ENCODE measurements around the gene DRC7.
"Not testable (repeated sequence)": the region's sequence is repeated elsewhere in the genome, so short reads cannot be mapped to it uniquely, and the experiment has no call there.

The DRC7 gene

DNA sequence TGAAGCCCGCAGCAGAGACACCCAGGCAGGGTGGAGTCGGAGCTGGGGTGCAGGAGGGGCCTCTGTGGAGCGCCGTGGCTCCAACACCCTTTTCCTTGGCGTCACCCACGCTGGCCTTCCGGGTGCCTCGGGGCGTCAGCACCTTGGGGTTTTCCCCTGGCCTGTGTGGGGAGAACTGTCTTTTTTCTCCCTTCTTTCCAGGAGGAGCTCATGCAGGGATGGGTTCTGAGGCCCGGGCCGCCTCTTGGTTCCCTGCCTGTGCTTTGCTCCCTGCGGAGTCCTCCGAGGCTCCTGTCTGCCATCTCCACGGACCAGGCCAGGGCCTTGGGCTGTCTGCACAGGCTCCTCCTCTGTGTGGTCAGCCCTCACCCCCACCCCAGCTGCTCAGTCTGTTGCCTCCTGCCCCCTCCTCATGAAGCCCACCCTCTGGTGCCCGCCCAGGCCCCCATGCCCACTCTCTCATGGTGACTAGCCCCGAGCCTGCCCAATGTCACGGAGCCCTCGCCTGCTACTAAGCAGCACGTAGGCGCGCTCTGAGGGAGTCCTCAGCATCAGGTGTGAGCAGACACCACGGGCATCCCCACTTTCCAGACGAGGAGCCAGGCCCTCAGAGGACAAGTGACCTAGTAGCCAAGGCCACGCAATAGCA lies 45.9 kb downstream of the DRC7 start:
- Histone ChIP-seq H3K36me3 (ENCODE audit: control insufficient read depth, insufficient read depth, low read length) (peaks cover 39% of the 10 kb centered on the region), H3K9ac (ENCODE audit: low read length) (no peak overlapping the region), H3K27me3 (ENCODE audit: control insufficient read depth, insufficient read depth, low read length) (no peaks in the 10 kb centered on the region), H3K27ac (ENCODE audit: low read depth, low read length) (no peak overlapping the region), H3K4me3 (ENCODE audit: low read depth, low read length) (no peak overlapping the region), H3K4me1 (ENCODE audit: control insufficient read depth, insufficient read depth, low read length) (peaks cover 10% of the 10 kb centered on the region), H3K9me3 (ENCODE audit: control insufficient read depth, insufficient read depth, low read depth, low read length) (no peaks in the 10 kb centered on the region)

DNA sequence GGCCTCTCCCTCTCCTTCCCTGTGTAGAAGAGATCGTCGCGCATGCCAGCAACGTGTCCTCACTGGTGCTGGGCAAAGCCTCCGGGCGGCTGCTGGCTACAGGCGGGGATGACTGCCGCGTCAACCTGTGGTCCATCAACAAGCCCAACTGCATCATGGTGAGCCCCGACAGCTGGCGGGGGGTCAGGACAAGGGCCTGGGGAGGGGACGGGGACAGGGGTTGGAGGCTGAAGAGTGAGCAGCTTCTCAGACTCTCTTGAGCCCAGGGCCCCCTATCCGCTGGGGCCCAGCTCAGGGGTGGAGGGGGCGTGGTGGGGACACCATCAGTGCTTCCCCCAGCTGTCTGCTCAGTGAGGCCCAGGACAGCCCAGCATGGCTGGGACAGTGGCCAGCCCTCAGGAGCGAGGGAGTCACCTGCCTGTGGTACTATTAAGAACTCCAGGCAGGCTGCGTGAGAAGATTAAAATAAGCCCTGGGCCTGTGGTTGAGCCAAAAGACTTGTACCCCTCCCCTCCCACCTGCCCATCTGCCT lies 47.1 kb downstream of the DRC7 start:
- Histone ChIP-seq H3K9me3 (ENCODE audit: control insufficient read depth, insufficient read depth, low read depth, low read length) (no peaks in the 10 kb centered on the region), H3K4me1 (ENCODE audit: control insufficient read depth, insufficient read depth, low read length) (peaks cover 4% of the 10 kb centered on the region), H3K36me3 (ENCODE audit: control insufficient read depth, insufficient read depth, low read length) (peaks cover 39% of the 10 kb centered on the region), H3K27me3 (ENCODE audit: control insufficient read depth, insufficient read depth, low read length) (no peaks in the 10 kb centered on the region), H3K27ac (ENCODE audit: low read depth, low read length) (no peak overlapping the region), H3K9ac (ENCODE audit: low read length) (no peak overlapping the region), H3K4me3 (ENCODE audit: low read depth, low read length) (no peak overlapping the region)

DNA sequence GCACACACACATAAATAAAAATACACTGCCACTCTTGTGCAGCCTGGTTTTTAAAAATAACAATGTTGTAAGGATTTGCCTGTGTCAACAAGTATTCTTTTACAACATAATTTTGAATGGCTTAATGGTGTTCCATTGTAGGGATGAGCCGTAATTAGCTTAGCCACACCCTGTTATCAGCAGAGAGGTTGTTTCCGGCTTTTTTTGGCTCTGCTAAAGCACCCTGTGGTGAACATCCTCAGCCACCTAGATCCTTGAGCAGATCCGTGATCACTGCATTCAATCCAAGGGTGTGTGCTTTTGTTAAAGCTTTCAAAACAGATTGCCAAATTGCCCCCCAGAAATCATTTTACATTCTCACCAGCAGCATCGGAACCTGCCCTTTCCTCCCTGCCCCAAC lies 47.9 kb downstream of the DRC7 start:
- Histone ChIP-seq H3K36me3 (ENCODE audit: control insufficient read depth, insufficient read depth, low read length) (peaks cover 38% of the 10 kb centered on the region), H3K4me1 (ENCODE audit: control insufficient read depth, insufficient read depth, low read length) (no peaks in the 10 kb centered on the region), H3K27me3 (ENCODE audit: control insufficient read depth, insufficient read depth, low read length) (no peaks in the 10 kb centered on the region), H3K9me3 (ENCODE audit: control insufficient read depth, insufficient read depth, low read depth, low read length) (no peaks in the 10 kb centered on the region), H3K4me3 (ENCODE audit: low read depth, low read length) (no peak overlapping the region), H3K27ac (ENCODE audit: low read depth, low read length) (no peak overlapping the region), H3K9ac (ENCODE audit: low read length) (no peak overlapping the region)

DNA sequence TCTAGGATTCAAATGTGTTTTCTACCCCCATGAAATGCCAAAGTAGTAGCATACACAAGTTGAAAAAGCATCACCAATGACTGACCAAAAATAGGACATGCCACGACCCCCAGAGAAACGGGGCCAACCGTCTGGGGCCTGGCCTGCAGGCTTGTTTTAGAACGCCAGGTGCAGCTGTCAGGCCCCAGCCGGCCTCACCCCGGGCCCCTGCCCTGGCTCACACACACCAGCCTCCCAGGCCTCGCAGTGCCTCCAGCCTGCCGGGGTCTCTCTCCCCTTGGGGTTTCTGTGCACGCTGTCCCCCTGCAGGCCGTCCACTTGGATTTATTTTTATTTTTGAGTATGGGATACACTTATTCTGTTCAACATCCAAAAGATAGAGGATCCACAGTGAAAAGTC lies 48.9 kb downstream of the DRC7 start:
- Histone ChIP-seq H3K9ac (ENCODE audit: low read length) (no peak overlapping the region), H3K4me3 (ENCODE audit: low read depth, low read length) (no peak overlapping the region), H3K4me1 (ENCODE audit: control insufficient read depth, insufficient read depth, low read length) (no peaks in the 10 kb centered on the region), H3K9me3 (ENCODE audit: control insufficient read depth, insufficient read depth, low read depth, low read length) (no peaks in the 10 kb centered on the region), H3K27ac (ENCODE audit: low read depth, low read length) (no peak overlapping the region), H3K27me3 (ENCODE audit: control insufficient read depth, insufficient read depth, low read length) (no peaks in the 10 kb centered on the region), H3K36me3 (ENCODE audit: control insufficient read depth, insufficient read depth, low read length) (peaks cover 34% of the 10 kb centered on the region)

DNA sequence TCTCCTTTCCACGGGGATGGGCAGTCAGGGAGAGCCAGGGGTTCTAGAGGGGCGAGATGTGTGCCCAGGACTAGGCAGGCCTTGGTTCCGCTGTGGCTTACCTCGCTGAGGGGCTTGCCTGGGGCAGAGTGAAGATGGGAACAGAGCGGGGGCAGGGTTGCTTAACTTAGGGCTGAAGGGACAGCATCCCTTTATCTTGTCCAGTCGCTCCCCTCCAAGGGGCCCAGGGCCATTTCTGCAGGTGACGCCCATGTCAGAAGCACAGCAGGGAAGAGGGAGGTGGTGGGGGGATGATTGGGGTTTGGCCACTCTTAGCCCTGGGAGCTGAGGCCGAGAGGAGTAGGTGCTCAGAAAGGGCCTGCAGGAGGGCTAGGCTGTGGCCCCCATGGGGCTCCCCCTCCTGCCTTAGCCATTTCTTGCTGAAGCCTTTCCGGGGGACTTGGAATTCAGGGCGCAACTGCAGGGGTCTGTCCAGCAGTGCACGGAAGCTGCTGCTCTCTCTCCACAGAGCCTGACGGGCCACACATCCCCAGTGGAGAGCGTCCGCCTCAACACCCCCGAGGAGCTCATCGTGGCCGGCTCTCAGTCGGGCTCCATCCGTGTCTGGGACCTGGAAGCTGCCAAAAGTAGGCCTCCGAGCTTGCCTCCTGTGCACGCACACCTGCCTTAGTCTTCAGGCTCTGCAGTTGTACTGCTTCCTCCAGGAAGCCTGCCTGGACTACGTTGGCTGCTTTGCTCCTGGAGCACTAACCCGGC lies 49.5 kb downstream of the DRC7 start:
- Histone ChIP-seq H3K9me3 (ENCODE audit: control insufficient read depth, insufficient read depth, low read depth, low read length) (no peaks in the 10 kb centered on the region), H3K36me3 (ENCODE audit: control insufficient read depth, insufficient read depth, low read length) (peaks cover 34% of the 10 kb centered on the region), H3K4me1 (ENCODE audit: control insufficient read depth, insufficient read depth, low read length) (no peaks in the 10 kb centered on the region), H3K4me3 (ENCODE audit: low read depth, low read length) (no peak overlapping the region), H3K27me3 (ENCODE audit: control insufficient read depth, insufficient read depth, low read length) (no peaks in the 10 kb centered on the region), H3K27ac (ENCODE audit: low read depth, low read length) (no peak overlapping the region), H3K9ac (ENCODE audit: low read length) (no peak overlapping the region)

DNA sequence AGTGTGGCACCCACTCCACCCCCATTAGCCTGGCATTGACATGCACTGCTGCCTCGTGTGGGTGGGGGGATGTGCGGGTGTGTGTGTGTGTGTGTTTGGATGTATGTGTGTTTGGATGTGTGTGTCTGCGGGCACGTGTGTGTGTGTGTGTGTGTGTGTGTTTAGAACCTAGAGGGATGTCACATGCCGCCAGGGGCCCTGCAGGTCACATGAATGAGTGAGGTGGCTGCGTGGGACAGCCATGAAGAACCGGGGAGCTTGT lies 50.0 kb downstream of the DRC7 start:
- H3K27me3 ChIP-seq (ENCODE audit: control insufficient read depth, insufficient read depth, low read length): no peaks in the 10 kb centered on the region
- H3K4me3 ChIP-seq (ENCODE audit: low read depth, low read length): no peak overlapping the region
- peaks cover 35% of the 10 kb centered on the region for H3K36me3 ChIP-seq (ENCODE audit: control insufficient read depth, insufficient read depth, low read length)
- no peak overlapping the region for H3K27ac ChIP-seq (ENCODE audit: low read depth, low read length)
- no peaks in the 10 kb centered on the region for H3K4me1 ChIP-seq (ENCODE audit: control insufficient read depth, insufficient read depth, low read length)
- H3K9me3 ChIP-seq (ENCODE audit: control insufficient read depth, insufficient read depth, low read depth, low read length): no peaks in the 10 kb centered on the region
- H3K9ac ChIP-seq (ENCODE audit: low read length): no peak overlapping the region

DNA sequence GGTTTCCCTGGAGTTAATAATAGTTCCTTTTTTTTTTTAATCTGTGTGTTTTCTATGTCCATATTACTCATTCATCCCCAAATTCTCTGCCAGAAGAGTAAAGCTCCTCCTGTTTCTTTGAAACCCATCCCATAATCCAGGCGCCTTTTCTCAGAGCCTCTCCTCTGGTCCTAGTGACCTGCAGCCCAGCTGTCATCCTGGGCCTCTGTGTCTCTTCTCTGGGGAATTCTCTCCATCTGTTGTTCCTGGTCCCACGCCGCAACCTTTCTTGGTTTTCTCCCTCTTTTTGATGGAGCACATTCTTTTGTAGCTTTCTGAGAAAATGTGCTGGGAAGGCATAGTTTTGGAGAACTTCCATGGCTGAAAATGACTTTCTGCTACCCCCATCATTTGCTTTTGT lies 51.2 kb downstream of the DRC7 start:
- Histone ChIP-seq H3K36me3 (ENCODE audit: control insufficient read depth, insufficient read depth, low read length) (peaks cover 34% of the 10 kb centered on the region), H3K4me1 (ENCODE audit: control insufficient read depth, insufficient read depth, low read length) (no peaks in the 10 kb centered on the region), H3K27me3 (ENCODE audit: control insufficient read depth, insufficient read depth, low read length) (no peaks in the 10 kb centered on the region)

DNA sequence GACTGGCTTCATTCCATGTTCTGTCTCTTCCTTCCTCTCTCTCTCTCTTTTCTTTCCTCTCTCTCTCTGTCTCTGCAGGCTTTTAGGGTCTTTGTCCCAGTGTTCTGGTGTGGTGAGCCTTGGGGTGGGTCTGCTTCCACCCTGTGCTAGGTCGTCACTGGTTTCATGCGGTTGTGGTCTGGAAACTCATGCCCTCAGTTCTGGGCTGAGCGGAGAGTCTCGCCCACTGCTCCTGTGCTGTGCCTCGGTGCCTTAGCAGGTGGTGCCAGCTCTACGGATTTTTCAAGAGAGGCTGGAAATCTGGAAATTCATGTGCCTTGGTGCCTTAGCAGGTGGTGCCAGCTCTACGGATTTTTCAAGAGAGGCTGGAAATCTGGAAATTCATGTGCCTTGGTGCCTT lies 51.7 kb downstream of the DRC7 start:
- not testable (repeated sequence) for H3K27ac ChIP-seq (ENCODE audit: low read depth, low read length); H3K4me3 ChIP-seq (ENCODE audit: low read depth, low read length); H3K27me3 ChIP-seq (ENCODE audit: control insufficient read depth, insufficient read depth, low read length); H3K4me1 ChIP-seq (ENCODE audit: control insufficient read depth, insufficient read depth, low read length); H3K9me3 ChIP-seq (ENCODE audit: control insufficient read depth, insufficient read depth, low read depth, low read length); H3K9ac ChIP-seq (ENCODE audit: low read length)
- H3K36me3 ChIP-seq (ENCODE audit: control insufficient read depth, insufficient read depth, low read length): peaks cover 36% of the 10 kb centered on the region

More for the DNA sequence above, 51.2 kb downstream of the DRC7 start:
- Histone ChIP-seq H3K9ac (ENCODE audit: low read length) (no peak overlapping the region), H3K27ac (ENCODE audit: low read depth, low read length) (no peak overlapping the region), H3K9me3 (ENCODE audit: control insufficient read depth, insufficient read depth, low read depth, low read length) (no peaks in the 10 kb centered on the region), H3K4me3 (ENCODE audit: low read depth, low read length) (no peak overlapping the region)

DNA sequence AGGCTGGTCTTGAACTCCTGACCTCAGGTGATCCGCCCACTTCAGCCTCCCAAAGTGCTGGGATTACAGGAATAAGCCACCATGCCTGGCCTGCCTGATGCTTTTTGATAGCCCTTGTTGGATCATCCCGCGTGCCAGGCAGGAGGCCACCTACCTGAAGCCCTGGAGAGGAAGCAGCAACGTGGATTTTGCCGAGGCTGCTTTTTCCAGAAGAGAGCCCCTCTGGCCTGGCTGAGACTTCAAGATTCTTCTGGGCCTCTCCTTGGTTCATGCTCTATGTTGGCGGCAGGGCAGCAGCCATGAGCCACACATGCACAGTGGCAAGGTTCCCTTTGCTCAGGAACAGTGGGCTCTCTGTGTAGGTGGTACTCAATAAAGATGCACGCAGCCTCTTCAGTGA lies 52.5 kb downstream of the DRC7 start:
- Histone ChIP-seq H3K27me3 (ENCODE audit: control insufficient read depth, insufficient read depth, low read length) (no peaks in the 10 kb centered on the region), H3K27ac (ENCODE audit: low read depth, low read length) (no peak overlapping the region), H3K9ac (ENCODE audit: low read length) (no peak overlapping the region), H3K9me3 (ENCODE audit: control insufficient read depth, insufficient read depth, low read depth, low read length) (no peaks in the 10 kb centered on the region), H3K36me3 (ENCODE audit: control insufficient read depth, insufficient read depth, low read length) (peaks cover 44% of the 10 kb centered on the region), H3K4me3 (ENCODE audit: low read depth, low read length) (no peak overlapping the region), H3K4me1 (ENCODE audit: control insufficient read depth, insufficient read depth, low read length) (no peaks in the 10 kb centered on the region)

DNA sequence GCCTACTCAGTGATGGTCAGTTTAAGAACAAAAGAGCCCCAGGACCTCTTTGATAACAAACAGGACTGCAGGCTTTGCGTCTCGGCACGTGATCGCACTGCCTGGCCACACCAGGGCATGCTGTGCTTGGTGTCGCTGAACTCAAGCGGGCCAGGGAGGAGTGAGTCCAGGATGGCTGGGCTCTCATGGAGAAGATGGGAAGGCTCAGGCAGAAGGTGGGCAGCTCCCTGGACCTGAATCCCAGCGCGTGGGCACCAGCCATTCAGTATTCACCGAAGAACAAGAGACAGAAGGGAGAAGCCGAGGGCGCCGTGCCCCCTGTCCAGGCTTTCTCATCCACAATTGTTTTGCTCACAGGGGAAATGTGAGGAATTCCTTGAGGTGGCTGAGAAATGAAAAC lies 52.9 kb downstream of the DRC7 start:
- Histone ChIP-seq H3K4me1 (ENCODE audit: control insufficient read depth, insufficient read depth, low read length) (no peaks in the 10 kb centered on the region; the same call in 1 of the 2 replicates), H3K9me3 (ENCODE audit: control insufficient read depth, insufficient read depth, low read depth, low read length) (no peaks in the 10 kb centered on the region), H3K36me3 (ENCODE audit: control insufficient read depth, insufficient read depth, low read length) (peaks cover 44% of the 10 kb centered on the region), H3K9ac (ENCODE audit: low read length) (no peak overlapping the region), H3K4me3 (ENCODE audit: low read depth, low read length) (no peak overlapping the region), H3K27me3 (ENCODE audit: control insufficient read depth, insufficient read depth, low read length) (no peaks in the 10 kb centered on the region), H3K27ac (ENCODE audit: low read depth, low read length) (no peak overlapping the region)

DNA sequence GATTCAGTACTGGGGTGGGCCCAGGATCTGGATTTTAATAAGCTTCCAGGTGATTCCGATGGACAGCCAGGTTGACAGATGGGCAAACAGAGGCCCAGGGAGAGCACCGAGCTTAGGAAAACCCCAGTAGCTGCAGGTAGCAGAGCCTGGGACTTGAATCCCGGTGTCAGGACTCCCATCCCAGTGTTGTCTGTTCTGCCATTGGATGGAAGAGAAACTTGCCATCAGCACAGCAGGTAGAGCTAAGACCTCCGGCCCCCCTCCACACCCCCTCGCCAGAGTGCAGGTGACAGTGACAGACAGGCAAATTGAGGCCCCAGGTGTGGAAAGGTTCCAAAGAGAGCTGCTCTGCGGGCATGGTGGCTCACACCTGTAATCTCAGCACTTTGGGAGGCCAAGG lies 53.4 kb downstream of the DRC7 start:
- Histone ChIP-seq H3K4me1 (ENCODE audit: control insufficient read depth, insufficient read depth, low read length) (no peaks in the 10 kb centered on the region; the same call in 1 of the 2 replicates), H3K9me3 (ENCODE audit: control insufficient read depth, insufficient read depth, low read depth, low read length) (no peaks in the 10 kb centered on the region), H3K36me3 (ENCODE audit: control insufficient read depth, insufficient read depth, low read length) (peaks cover 43% of the 10 kb centered on the region), H3K27me3 (ENCODE audit: control insufficient read depth, insufficient read depth, low read length) (no peaks in the 10 kb centered on the region), H3K4me3 (ENCODE audit: low read depth, low read length) (no peak overlapping the region), H3K27ac (ENCODE audit: low read depth, low read length) (no peak overlapping the region), H3K9ac (ENCODE audit: low read length) (no peak overlapping the region)

Data from HUES6 (cell line).